AG09319 (cell line): Measurements from ENCODE around the gene ZDHHC14.

ENCODE experiments used
- DNase-seq: peaks from one replicate; pipeline ENCODE4 v3.0.0-alpha.2; 2010; ENCODE audit warnings: low read depth; ENCODE audit errors: extremely low read depth
- CTCF ChIP-seq: IDR thresholded peaks from 2 replicates; pipeline ENCODE4 v1.5.1; 2011; ENCODE audit warnings: low read depth, mild to moderate bottlenecking, inconsistent platforms, low read length, moderate library complexity

Gene ZDHHC14

GRCh38 chr6:157494132-157494710, 113.2 kb downstream of the ZDHHC14 start:
- no peak for DNase-seq
- TF ChIP-seq CTCF = no peak

GRCh38 chr6:157496534-157497095, 115.6 kb downstream of the ZDHHC14 start:
- no peak for TF ChIP-seq CTCF
- DNase-seq = no peak

GRCh38 chr6:157497579-157497978, 116.6 kb downstream of the ZDHHC14 start:
- TF ChIP-seq CTCF = no peak
- no peak for DNase-seq

GRCh38 chr6:157498817-157499216, 117.8 kb downstream of the ZDHHC14 start:
- no peak for TF ChIP-seq CTCF
- DNase-seq = no peak

- no peak for TF ChIP-seq CTCF
- DNase-seq = no peak
Observed at GRCh38 chr6:157500022-157500421, 119.0 kb downstream of the ZDHHC14 start.

GRCh38 chr6:157503018-157503747, 122.2 kb downstream of the ZDHHC14 start:
- no peak for TF ChIP-seq CTCF
- DNase-seq = no peak

GRCh38 chr6:157505912-157506491, 125.0 kb downstream of the ZDHHC14 start:
- no peak for DNase-seq
- TF ChIP-seq CTCF = no peak
